Thoracic aorta (tissue), 2 donors: Measurements from ENCODE around the gene TPO. TPM values are rescaled to one million over a fixed set of nuclear protein-coding genes. Genes with fewer than 3 reads are reported as not detected.

Source experiments
- ATAC-seq: fragments of 150-250 bp; one replicate; pipeline ENCODE4 v1.8.0; 2017; ENCODE audit warnings: low read depth; ENCODE audit not compliant: insufficient number of reproducible peaks, low FRiP score
- DNase-seq: peaks from one replicate; pipeline ENCODE4 v3.0.0-alpha.2; 2020; ENCODE audit warnings: low spot score
- H3K27ac ChIP-seq, 2 donors: fragments of 200-600 bp; sonication (generic); 1 replicate in 1 of 2; 2 replicates in 1 of 2; pipeline ENCODE4 v1.5.1; 2016; ENCODE audit warnings: mild to moderate bottlenecking in 2 of 2, moderate library complexity in 2 of 2
- H3K27me3 ChIP-seq: fragments of 200-600 bp; sonication (generic); replicated peaks from 2 replicates; pipeline ENCODE4 v1.6.0; 2016; ENCODE audit warnings: mild to moderate bottlenecking; ENCODE audit not compliant: insufficient read depth
- H3K36me3 ChIP-seq: fragments of 200-600 bp; sonication (generic); one replicate; pipeline ENCODE4 v1.5.1; 2016
- H3K4me1 ChIP-seq, 2 donors: fragments of 200-600 bp; sonication (generic); 1 replicate in 1 of 2; 2 replicates in 1 of 2; pipeline versions ENCODE4 v1.5.1 to v1.6.0; 2016; ENCODE audit warnings: low read depth in 2 of 2, mild to moderate bottlenecking in 1 of 2; ENCODE audit not compliant: control insufficient read depth in 1 of 2
- H3K4me3 ChIP-seq: fragments of 200-600 bp; sonication (generic); 2 replicates; pipeline ENCODE4 v1.5.1; 2016; ENCODE audit warnings: mild to moderate bottlenecking
- H3K9me3 ChIP-seq: fragments of 200-600 bp; sonication (generic); 2 replicates; pipeline ENCODE4 v1.5.1; 2016
- CTCF ChIP-seq: fragments of 200-600 bp; sonication (generic); IDR thresholded peaks from one replicate; pipeline ENCODE4 v1.5.1; 2019; ENCODE audit warnings: antibody characterized with exemption
- total RNA-seq, 2 donors: library from RNA; depleted of rRNA; stranded (reverse); fragments of >200 nt; gene quantifications; one replicate each; pipeline versions ENCODE4 v1.1.0 to v1.2.3, GENCODE V29; 2016

Gene TPO
- total RNA-seq, 2 donors from 2014 or later = 8.1 to 24.1 TPM

- no peak for DNase-seq
- H3K4me1 ChIP-seq = no peaks in the 10 kb centered on the region
- no peaks in the 10 kb centered on the region for H3K36me3 ChIP-seq
- no peak for TF ChIP-seq CTCF
- ATAC-seq = no peak
- no peaks in the 10 kb centered on the region for H3K27me3 ChIP-seq
- no peak overlapping the region for H3K27ac ChIP-seq
- no peaks in the 10 kb centered on the region for H3K9me3 ChIP-seq
- H3K4me3 ChIP-seq = no peak overlapping the region
Observed at GRCh38 chr2:1494906-1495305, 81.6 kb downstream of the TPO start.

- Histone ChIP-seq H3K4me3 (no peak overlapping the region), H3K9me3 (no peaks in the 10 kb centered on the region), H3K27ac (no peak overlapping the region), H3K4me1 (no peaks in the 10 kb centered on the region), H3K36me3 (no peaks in the 10 kb centered on the region), H3K27me3 (no peaks in the 10 kb centered on the region)
- TF ChIP-seq CTCF = no peak
- ATAC-seq (no peak), DNase-seq (no peak)
Observed at GRCh38 chr2:1495676-1496358, 82.6 kb downstream of the TPO start.

- DNase-seq = no peak
- Histone ChIP-seq H3K4me3 (no peak overlapping the region), H3K36me3 (no peaks in the 10 kb centered on the region), H3K9me3 (no peaks in the 10 kb centered on the region), H3K4me1 (no peaks in the 10 kb centered on the region), H3K27me3 (no peaks in the 10 kb centered on the region), H3K27ac (no peak overlapping the region)
- ATAC-seq = no peak
- no peak for TF ChIP-seq CTCF
Observed at GRCh38 chr2:1496359-1496821, 83.1 kb downstream of the TPO start.

GRCh38 chr2:1497122-1497611, 83.9 kb downstream of the TPO start:
- ATAC-seq (no peak), DNase-seq (no peak)
- Histone ChIP-seq H3K4me3 (no peak overlapping the region), H3K27ac (no peak overlapping the region), H3K4me1 (no peaks in the 10 kb centered on the region), H3K9me3 (no peaks in the 10 kb centered on the region), H3K36me3 (no peaks in the 10 kb centered on the region), H3K27me3 (no peaks in the 10 kb centered on the region)
- TF ChIP-seq CTCF = no peak

GRCh38 chr2:1498176-1498575, 84.9 kb downstream of the TPO start:
- no peaks in the 10 kb centered on the region for H3K4me1 ChIP-seq
- H3K36me3 ChIP-seq = no peaks in the 10 kb centered on the region
- ATAC-seq (no peak), DNase-seq (no peak)
- H3K27ac ChIP-seq = no peak overlapping the region
- H3K4me3 ChIP-seq = no peak overlapping the region
- H3K9me3 ChIP-seq = no peaks in the 10 kb centered on the region
- no peak for TF ChIP-seq CTCF
- no peaks in the 10 kb centered on the region for H3K27me3 ChIP-seq
